ENCODE data around the gene CUBN.

CUBN gene

DNA sequence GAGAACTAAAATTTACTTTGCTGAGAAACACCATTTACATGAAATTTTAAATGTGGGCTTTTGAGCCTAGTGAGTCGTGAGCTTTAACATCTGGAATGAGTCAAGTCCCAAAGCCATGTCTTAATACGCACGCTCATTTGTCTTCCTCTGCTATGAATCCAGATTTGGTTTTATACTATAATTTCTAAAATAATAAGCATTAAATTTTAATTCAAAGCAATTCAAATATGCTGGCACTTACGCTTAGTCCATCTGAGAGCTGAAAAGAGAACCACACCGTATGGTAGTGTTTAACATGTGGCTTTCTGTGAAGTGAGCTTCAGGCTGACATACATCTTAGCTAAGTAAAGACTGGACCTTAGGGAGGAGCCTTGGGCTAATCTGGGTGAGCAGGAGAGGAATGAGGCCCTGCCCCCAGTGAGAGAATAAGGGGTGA is 52.2 kb downstream of the CUBN start:
- no peaks in the 10 kb centered on the region for H3K27me3 Mint-ChIP-seq
- H3K9me3 Mint-ChIP-seq (ENCODE audit: low read depth): no peaks in the 10 kb centered on the region
- H3K27ac Mint-ChIP-seq: no peak overlapping the region
- H3K4me3 Mint-ChIP-seq: no peak overlapping the region
- H3K36me3 Mint-ChIP-seq: peaks cover 9% of the 10 kb centered on the region
- H3K4me1 Mint-ChIP-seq (ENCODE audit: low read depth): peaks cover 26% of the 10 kb centered on the region

DNA sequence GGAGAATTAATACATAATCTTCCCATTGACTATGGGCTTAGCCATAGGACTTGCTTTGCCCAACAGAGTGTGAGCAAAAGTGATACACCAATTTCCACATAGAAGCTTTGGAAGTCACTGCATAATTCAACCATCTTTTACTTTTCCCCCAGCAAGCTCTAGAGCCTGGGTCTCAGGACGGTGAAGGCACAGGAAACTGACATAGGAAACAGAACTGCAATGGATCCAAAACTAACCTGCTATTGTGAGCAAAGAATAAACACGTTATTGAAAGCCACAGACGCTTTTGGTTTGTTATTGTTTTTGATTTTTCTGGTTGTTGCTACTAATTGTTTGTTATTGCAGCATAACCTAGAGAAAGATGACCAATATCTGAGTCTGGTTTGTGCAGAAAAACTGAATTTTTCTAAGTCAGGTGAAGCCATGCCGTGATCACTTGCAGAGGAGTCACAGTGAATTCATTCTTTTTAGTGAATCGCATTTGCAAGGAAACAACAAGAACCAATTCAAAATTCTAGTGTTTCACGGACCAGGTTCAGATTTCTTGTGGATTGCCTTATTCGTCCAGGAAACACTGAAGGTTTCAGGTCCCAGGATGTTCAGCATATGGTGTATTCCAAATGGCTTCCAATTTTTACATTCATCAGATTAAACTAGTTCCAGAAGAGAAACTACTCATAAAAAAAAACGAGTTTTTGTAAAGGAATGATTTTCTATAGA is 52.8 kb downstream of the CUBN start:
- H3K4me1 Mint-ChIP-seq (ENCODE audit: low read depth): peaks cover 26% of the 10 kb centered on the region
- no peak overlapping the region for H3K27ac Mint-ChIP-seq
- peaks cover 9% of the 10 kb centered on the region for H3K36me3 Mint-ChIP-seq
- no peaks in the 10 kb centered on the region for H3K9me3 Mint-ChIP-seq (ENCODE audit: low read depth)
- H3K4me3 Mint-ChIP-seq: no peak overlapping the region
- no peaks in the 10 kb centered on the region for H3K27me3 Mint-ChIP-seq

DNA sequence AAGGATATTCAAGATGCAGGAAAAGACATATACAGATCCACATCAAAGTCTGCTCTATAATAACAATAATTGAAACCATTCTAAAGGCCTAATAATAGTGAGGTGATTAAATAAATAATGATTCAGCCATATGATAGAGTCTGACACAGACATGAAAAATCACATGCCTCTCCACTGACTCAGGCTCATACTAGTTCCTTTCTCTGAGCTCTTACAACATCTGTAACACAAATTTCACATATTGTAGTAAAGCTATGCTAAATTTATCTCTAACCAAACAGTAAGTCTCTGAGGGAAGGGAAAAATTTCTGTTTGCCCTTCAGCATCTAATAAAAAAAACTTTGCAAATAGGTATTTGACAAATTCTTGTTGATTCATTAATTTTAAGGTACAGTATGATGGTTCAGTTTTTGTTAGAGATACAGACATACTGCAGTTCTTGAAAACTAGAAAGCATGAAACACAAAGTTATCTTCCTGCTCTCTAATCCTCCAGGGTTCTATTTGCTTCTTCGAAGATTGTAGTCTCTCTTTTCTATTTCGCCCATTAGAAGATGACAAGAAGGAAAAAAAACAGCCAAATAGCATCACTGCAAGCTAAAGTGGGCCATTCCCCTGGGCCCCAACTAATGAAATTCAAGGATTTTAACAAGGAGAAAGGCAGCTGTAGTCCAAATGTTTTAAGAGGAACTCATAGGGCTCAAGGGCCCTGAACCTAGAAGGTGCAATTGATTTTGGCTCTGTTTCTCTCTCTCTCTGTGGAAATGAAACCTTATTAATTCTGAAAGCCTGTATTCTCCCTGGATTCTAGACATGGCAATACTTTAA is 53.9 kb downstream of the CUBN start:
- Mint-ChIP-seq H3K27me3 (no peaks in the 10 kb centered on the region), H3K27ac (peak overlapping the region; percentile 47), H3K4me1 (ENCODE audit: low read depth) (peaks cover 26% of the 10 kb centered on the region), H3K36me3 (peaks cover 12% of the 10 kb centered on the region), H3K4me3 (no peak overlapping the region), H3K9me3 (ENCODE audit: low read depth) (no peaks in the 10 kb centered on the region)

DNA sequence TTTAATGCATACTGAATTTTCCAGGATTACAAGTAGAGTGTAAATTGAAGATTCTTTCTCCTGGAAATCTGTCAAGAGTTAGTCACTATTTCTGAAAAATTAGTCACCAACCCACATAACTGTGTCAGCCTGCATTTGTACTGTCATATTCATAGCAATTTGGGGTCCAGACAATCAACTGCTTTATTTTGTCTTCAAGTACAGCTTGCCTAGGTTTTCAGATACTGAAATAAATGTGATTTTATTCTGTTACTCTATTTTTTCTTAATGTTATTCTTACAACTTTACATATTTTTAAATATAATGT is 55.1 kb downstream of the CUBN start:
- Mint-ChIP-seq H3K4me1 (ENCODE audit: low read depth) (peaks cover 24% of the 10 kb centered on the region), H3K36me3 (peaks cover 11% of the 10 kb centered on the region), H3K9me3 (ENCODE audit: low read depth) (no peaks in the 10 kb centered on the region), H3K27me3 (no peaks in the 10 kb centered on the region), H3K4me3 (no peak overlapping the region), H3K27ac (no peak overlapping the region)

DNA sequence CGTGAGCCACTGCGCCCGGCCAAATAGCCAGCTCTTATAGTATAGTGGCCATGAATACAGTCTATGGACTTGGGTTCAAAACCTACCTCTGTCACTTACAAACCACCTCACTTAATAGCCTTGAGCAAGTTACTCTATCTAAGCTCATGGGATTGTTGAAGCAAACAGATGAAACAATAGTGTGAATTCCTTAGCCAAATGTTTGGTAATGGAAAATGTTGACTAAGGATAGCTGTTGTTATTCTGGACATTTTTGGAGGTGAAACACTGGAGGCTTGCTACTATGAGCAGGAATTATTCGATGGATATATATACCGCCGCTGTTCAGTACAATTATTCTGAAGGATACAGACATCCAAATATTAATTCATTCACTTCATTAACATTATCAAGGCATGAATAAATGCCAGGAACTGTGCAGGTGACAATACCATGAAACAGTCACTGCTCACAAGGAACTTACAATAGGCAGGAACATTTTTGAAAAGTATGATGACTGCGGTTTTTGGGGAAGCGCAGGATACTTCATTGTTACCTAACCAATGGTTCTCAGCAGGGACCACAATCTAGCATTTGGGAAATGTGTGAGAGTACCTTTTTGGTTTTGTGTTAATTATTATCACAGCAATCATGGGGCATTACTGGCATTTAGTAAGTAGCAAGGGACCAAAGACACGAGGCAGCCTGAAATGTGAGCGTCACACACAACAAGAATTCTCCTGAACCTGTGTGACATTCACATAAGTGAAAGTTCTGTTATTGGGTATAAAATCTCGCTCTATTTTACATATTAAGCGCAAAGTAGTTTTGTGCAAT is 55.7 kb downstream of the CUBN start:
- Mint-ChIP-seq H3K4me1 (ENCODE audit: low read depth) (peaks cover 24% of the 10 kb centered on the region), H3K27ac (no peak overlapping the region), H3K4me3 (no peak overlapping the region), H3K27me3 (no peaks in the 10 kb centered on the region), H3K36me3 (peaks cover 9% of the 10 kb centered on the region), H3K9me3 (ENCODE audit: low read depth) (no peaks in the 10 kb centered on the region)

DNA sequence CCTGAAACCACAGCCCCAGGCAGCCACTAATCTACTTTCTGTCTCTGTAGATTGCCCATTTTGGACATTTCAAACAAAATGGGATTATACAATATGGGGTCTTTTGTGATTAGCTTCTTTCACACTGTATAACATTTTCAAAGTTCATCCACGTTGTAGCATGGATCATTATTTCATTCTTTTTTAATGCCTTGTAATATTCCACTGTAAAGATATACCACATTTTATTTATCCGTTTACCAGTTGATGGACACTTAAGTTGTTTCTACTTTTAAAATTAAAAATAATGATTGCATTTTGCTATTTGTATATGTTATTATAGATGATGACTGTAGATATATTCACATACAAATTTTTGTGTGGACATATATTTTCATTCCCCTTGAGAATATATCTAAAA is 60.7 kb downstream of the CUBN start:
- peaks cover 18% of the 10 kb centered on the region for H3K36me3 Mint-ChIP-seq
- H3K27me3 Mint-ChIP-seq: no peaks in the 10 kb centered on the region
- H3K9me3 Mint-ChIP-seq (ENCODE audit: low read depth): no peaks in the 10 kb centered on the region
- H3K27ac Mint-ChIP-seq: no peak overlapping the region
- no peak overlapping the region for H3K4me3 Mint-ChIP-seq
- peaks cover 25% of the 10 kb centered on the region for H3K4me1 Mint-ChIP-seq (ENCODE audit: low read depth)

DNA sequence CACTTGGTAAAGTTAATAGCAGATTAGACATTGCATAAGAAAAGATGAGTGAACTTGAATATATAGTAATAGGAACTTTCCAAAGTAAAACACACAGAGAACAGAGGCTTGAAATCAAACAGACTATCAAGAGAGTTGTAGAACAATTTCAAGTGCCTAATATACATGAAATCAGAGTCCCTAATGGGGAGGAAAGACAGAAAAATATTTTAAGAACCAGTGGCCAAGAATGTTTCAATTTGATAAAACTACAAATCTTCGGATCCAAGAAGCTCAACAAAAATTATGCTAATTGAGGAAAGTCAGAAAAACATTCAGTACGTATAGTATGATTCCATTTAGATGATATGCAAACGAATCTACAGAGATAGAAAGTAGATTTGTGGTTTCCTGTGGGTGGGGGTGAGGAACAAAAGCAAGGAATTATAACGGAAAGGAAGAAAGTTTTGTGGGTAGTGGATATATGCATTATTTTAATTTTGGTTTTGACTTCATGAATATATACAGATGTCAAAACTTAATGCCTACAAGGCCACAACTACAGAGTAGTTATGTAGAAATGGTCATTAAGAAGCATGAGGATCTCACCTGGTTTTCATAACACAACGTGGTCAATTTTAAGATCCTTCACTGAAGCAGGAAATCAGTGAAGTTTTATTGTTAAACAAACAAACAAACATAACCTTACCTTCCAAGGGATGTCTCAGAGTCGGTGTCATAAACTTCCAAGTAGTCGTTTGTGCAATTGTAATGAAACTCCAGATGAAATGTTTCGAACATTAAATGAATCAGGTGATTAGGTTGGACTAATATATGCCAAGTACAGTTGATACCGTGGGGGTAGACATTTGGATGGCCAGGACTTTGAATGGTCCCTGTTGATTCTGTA is 62.0 kb downstream of the CUBN start:
- no peaks in the 10 kb centered on the region for H3K9me3 Mint-ChIP-seq (ENCODE audit: low read depth)
- no peaks in the 10 kb centered on the region for H3K27me3 Mint-ChIP-seq
- H3K4me1 Mint-ChIP-seq (ENCODE audit: low read depth): peaks cover 32% of the 10 kb centered on the region
- H3K4me3 Mint-ChIP-seq: peak overlapping the region; percentile 2
- H3K36me3 Mint-ChIP-seq: peaks cover 18% of the 10 kb centered on the region
- H3K27ac Mint-ChIP-seq: peak overlapping the region; percentile 13

DNA sequence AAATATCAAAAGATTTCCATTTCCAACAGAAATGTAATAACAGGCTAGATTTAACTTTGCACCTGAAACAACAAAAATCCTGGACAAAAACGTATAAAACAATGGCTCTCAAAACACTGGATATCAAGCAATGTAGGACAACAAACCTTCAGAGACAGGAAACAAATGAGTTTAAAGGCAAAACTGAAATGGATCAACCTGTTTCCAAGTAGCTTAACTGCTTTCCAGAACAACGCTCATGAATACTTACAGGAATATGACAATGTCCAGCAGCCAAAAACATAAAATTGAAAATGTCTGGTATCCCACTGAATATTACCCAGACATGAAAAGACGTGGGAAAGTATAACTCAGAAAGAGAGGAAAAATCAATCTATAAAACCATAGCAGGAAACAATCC is 62.8 kb downstream of the CUBN start:
- peak overlapping the region; percentile 18 for H3K27ac Mint-ChIP-seq
- H3K36me3 Mint-ChIP-seq: peaks cover 18% of the 10 kb centered on the region
- H3K4me1 Mint-ChIP-seq (ENCODE audit: low read depth): peaks cover 39% of the 10 kb centered on the region
- no peaks in the 10 kb centered on the region for H3K9me3 Mint-ChIP-seq (ENCODE audit: low read depth)
- no peaks in the 10 kb centered on the region for H3K27me3 Mint-ChIP-seq
- no peak overlapping the region for H3K4me3 Mint-ChIP-seq

DNA sequence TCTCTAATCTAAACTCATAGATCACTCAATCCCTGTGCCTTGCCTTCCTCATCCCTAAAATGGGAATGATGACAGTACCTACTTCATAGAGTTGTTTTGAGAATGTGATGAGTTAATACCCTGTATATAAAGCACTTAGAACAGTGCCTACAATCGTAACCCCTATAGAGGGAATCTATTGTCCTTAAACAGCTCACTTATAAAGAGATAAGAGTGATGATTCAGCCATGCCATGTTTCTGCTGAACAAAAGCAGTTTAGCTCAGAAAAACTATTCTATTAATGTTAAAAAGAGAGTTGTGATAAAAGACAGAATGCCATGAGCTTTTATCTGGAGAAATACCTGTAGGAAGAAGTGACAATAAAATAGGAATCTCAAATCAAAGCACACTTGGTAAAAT is 63.6 kb downstream of the CUBN start:
- Mint-ChIP-seq H3K27me3 (no peaks in the 10 kb centered on the region), H3K9me3 (ENCODE audit: low read depth) (no peaks in the 10 kb centered on the region), H3K4me1 (ENCODE audit: low read depth) (peaks cover 45% of the 10 kb centered on the region), H3K27ac (no peak overlapping the region), H3K4me3 (no peak overlapping the region), H3K36me3 (peaks cover 17% of the 10 kb centered on the region)

DNA sequence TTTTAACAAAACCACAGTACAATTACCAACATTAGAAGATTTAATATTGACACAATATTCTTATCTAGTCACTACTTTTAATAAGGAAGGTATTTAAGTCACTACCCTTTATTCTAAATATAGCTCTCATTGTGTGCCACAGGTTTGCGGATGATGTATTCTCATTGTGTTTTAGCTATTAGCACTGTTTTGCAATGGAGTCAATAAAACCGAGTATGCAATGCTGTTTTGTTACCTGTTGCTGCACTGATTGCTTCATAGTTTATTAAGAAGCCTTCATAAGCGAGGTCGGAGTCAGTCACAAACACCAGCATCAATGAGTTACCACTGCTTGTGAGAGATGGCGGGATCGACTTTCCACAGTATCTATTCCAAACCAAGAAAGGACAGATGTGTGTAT is 64.3 kb downstream of the CUBN start:
- Mint-ChIP-seq H3K36me3 (peaks cover 14% of the 10 kb centered on the region), H3K4me3 (no peak overlapping the region), H3K27me3 (no peaks in the 10 kb centered on the region), H3K27ac (no peak overlapping the region), H3K9me3 (ENCODE audit: low read depth) (no peaks in the 10 kb centered on the region), H3K4me1 (ENCODE audit: low read depth) (peaks cover 45% of the 10 kb centered on the region)

DNA sequence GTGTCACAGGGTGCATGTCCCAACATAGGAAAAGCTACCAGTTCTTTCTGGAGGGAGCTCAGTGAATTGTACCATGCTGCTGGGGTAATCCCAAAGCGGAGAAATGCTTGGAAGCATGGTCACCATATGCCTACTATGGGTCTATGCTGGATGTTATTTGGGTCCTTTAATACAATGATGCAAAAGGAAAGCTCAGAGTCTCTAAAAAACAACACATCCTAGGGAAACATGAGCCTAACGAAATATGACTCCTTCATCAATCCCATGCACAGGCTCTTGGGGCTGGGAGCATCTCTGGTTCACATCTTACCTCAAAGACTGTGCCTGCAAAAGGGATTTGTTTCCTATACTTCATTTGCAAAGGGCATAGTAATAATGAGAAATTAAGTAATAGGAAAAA is 65.2 kb downstream of the CUBN start:
- H3K27me3 Mint-ChIP-seq: no peaks in the 10 kb centered on the region
- peaks cover 45% of the 10 kb centered on the region for H3K4me1 Mint-ChIP-seq (ENCODE audit: low read depth)
- H3K27ac Mint-ChIP-seq: no peak overlapping the region
- H3K36me3 Mint-ChIP-seq: peaks cover 14% of the 10 kb centered on the region
- H3K9me3 Mint-ChIP-seq (ENCODE audit: low read depth): no peaks in the 10 kb centered on the region
- H3K4me3 Mint-ChIP-seq: no peak overlapping the region

DNA sequence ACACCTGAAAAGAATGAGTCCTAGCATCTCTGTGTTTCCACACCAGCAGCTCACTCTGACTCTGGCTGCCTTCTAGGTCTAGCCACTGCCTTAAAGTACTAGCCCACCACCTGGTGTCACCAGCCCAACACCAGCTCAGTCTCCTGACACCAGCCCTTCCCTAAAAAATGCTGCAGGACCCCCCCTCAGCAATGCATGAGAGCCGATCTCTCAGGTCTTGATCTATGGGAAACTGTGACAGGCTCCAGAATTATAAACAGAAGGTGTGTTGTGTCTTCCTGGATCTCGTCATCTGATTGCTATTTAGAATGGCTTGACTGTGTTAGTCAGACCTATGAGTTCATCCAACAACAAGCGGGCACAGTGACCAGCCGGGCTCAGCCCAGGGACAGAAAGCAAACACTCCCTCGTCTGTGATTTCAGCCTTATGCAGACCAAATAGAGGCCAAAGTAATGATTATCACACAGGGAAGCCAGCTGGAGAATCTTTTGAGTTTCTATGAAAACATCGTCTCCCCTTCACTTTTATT is 66.6 kb downstream of the CUBN start:
- H3K4me1 Mint-ChIP-seq (ENCODE audit: low read depth): peaks cover 47% of the 10 kb centered on the region

DNA sequence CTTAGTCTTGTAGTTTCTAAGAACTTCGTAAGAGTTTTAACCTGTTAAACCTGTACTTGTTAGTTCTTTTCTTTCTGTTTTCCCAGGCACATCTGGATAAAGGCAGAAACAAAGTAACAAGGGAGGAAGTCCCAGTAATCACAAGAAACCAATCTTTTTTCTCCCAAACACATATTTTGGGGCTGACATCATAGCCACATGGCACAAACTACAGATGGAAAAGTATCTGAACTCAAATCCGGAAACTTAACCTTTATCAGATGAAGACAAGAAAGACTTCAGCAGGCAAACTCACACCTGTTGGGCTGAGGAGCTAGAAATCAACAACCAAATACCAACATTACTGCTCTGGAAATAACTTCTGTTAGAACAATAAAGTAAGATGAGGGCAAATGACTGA is 67.1 kb downstream of the CUBN start:
- Mint-ChIP-seq H3K27me3 (no peaks in the 10 kb centered on the region), H3K9me3 (ENCODE audit: low read depth) (no peaks in the 10 kb centered on the region), H3K4me1 (ENCODE audit: low read depth) (peaks cover 42% of the 10 kb centered on the region), H3K4me3 (no peak overlapping the region), H3K27ac (no peak overlapping the region), H3K36me3 (peaks cover 11% of the 10 kb centered on the region)

More for the DNA sequence above, 66.6 kb downstream of the CUBN start:
- Mint-ChIP-seq H3K36me3 (peaks cover 14% of the 10 kb centered on the region), H3K27ac (no peak overlapping the region), H3K27me3 (no peaks in the 10 kb centered on the region), H3K4me3 (no peak overlapping the region), H3K9me3 (ENCODE audit: low read depth) (no peaks in the 10 kb centered on the region)

DNA sequence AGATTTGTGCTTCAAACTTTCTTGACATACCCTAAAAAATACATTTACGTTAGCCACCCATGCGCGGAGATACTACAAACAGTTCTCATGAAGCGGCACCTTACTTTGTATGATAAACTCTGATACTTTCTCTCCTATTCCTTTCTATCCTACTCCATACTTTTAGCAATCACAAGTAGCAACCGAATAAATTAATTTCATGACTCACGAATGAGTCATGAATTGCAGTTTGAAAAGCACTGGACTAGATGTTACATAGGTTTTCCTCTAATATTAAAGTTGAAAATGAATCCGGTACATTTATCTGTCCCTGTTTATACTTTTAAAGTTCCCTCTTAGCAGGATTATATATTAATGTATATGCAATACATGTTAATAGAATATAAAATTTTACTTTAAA is 67.6 kb downstream of the CUBN start:
- peaks cover 40% of the 10 kb centered on the region for H3K4me1 Mint-ChIP-seq (ENCODE audit: low read depth)
- peaks cover 16% of the 10 kb centered on the region for H3K36me3 Mint-ChIP-seq
- H3K27me3 Mint-ChIP-seq: no peaks in the 10 kb centered on the region
- H3K27ac Mint-ChIP-seq: no peak overlapping the region
- H3K4me3 Mint-ChIP-seq: no peak overlapping the region
- no peaks in the 10 kb centered on the region for H3K9me3 Mint-ChIP-seq (ENCODE audit: low read depth)

Measured in activated naive CD8-positive, alpha-beta T cell (primary cell).